GM23338 (cell line): ENCODE data around the gene PUS1. TPM values are rescaled to one million over a fixed set of nuclear protein-coding genes. Genes with fewer than 3 reads are reported as not detected.

Source experiments
- ATAC-seq: fragments of 200-7000 bp; cut with Tn5 transposase; 3 replicates; pipeline ENCODE4 v1.9.1; 2020
- DNase-seq: peaks from one replicate; pipeline ENCODE4 v3.0.0-alpha.2; 2015; ENCODE audit warnings: low spot score
- H2AFZ ChIP-seq: fragments of 200-600 bp; sonication (generic); 2 replicates; pipeline ENCODE4 v1.8.0; 2016; ENCODE audit warnings: antibody characterized with exemption, mild to moderate bottlenecking, moderate library complexity
- H3F3A ChIP-seq: fragments of 200-600 bp; sonication (generic); replicated peaks from 2 replicates; pipeline ENCODE4 v1.8.0; 2017; ENCODE audit warnings: antibody characterized with exemption, mixed run types, low read depth
- H3K27ac ChIP-seq: fragments of 200-600 bp; sonication (generic); 2 replicates; pipeline ENCODE4 v1.6.1; 2016; ENCODE audit warnings: low read depth
- H3K27me3 ChIP-seq: fragments of 200-600 bp; sonication (generic); 2 replicates; pipeline ENCODE4 v1.8.0; 2016; ENCODE audit warnings: mild to moderate bottlenecking, mixed run types, moderate library complexity; ENCODE audit not compliant: insufficient read depth
- H3K36me3 ChIP-seq: fragments of 200-600 bp; sonication (generic); 2 replicates; pipeline ENCODE4 v1.8.0; 2016; ENCODE audit warnings: mild to moderate bottlenecking; ENCODE audit not compliant: insufficient read depth
- H3K4me1 ChIP-seq: fragments of 200-600 bp; sonication (generic); 2 replicates; pipeline ENCODE4 v1.8.0; 2016; ENCODE audit warnings: mild to moderate bottlenecking, moderate library complexity; ENCODE audit not compliant: insufficient read depth
- H3K4me2 ChIP-seq: fragments of 200-600 bp; sonication (generic); 2 replicates; pipeline ENCODE4 v1.7.1; 2017; ENCODE audit warnings: mixed run types
- H3K4me3 ChIP-seq: fragments of 200-600 bp; sonication (generic); 2 replicates; pipeline ENCODE4 v1.6.1; 2016; ENCODE audit warnings: mixed run types
- H3K79me2 ChIP-seq: fragments of 200-600 bp; sonication (generic); replicated peaks from 2 replicates; pipeline ENCODE4 v1.8.0; 2017; ENCODE audit warnings: mild to moderate bottlenecking; ENCODE audit not compliant: insufficient read depth
- H3K9me2 ChIP-seq: fragments of 200-600 bp; sonication (generic); 2 replicates; pipeline ENCODE4 v1.8.0; 2017; ENCODE audit not compliant: insufficient read depth
- H4K20me1 ChIP-seq: fragments of 200-600 bp; sonication (generic); replicated peaks from 2 replicates; pipeline ENCODE4 v1.8.0; 2017; ENCODE audit warnings: mild to moderate bottlenecking; ENCODE audit not compliant: insufficient read depth
- H3K27ac Mint-ChIP-seq: 2 replicates; pipeline ENCODE4 v1.8.0; 2020; ENCODE audit warnings: inconsistent platforms, mild to moderate bottlenecking, moderate library complexity, mixed read lengths
- H3K27me3 Mint-ChIP-seq: 3 replicates; pipeline ENCODE4 v1.8.0; 2022; ENCODE audit warnings: low read depth, mild to moderate bottlenecking, moderate library complexity, mixed read lengths, inconsistent platforms; ENCODE audit not compliant: insufficient read depth, poor library complexity
- H3K36me3 Mint-ChIP-seq: 3 replicates; pipeline ENCODE4 v1.8.0; 2021; ENCODE audit warnings: low read depth, mild to moderate bottlenecking, inconsistent platforms, moderate library complexity, mixed read lengths
- H3K4me1 Mint-ChIP-seq: 3 replicates; pipeline ENCODE4 v1.8.0; 2020; ENCODE audit warnings: mild to moderate bottlenecking, inconsistent platforms, mixed read lengths
- H3K4me3 Mint-ChIP-seq: 3 replicates; pipeline ENCODE4 v1.8.0; 2021; ENCODE audit warnings: moderate library complexity, mild to moderate bottlenecking, inconsistent platforms, mixed read lengths
- H3K9me3 Mint-ChIP-seq: 3 replicates; pipeline ENCODE4 v1.8.0; 2020; ENCODE audit warnings: moderate library complexity, mild to moderate bottlenecking, inconsistent platforms, mixed read lengths
- CREB1 ChIP-seq: fragments of 250-450 bp; sonication (Bioruptor Pico); IDR thresholded peaks from 2 replicates; pipeline ENCODE4 v1.5.0; 2020; ENCODE audit warnings: low read depth, mild to moderate bottlenecking, moderate library complexity
- EZH2phosphoT487 ChIP-seq: fragments of 200-600 bp; sonication (generic); IDR thresholded peaks from one replicate; pipeline ENCODE4 v1.8.1; 2018; ENCODE audit warnings: antibody characterized with exemption; ENCODE audit not compliant: unreplicated experiment
- NANOG ChIP-seq: IDR thresholded peaks from 2 replicates; pipeline ENCODE4 v1.6.1; 2016; ENCODE audit warnings: antibody characterized with exemption, borderline replicate concordance
- POLR2AphosphoS5 ChIP-seq: IDR thresholded peaks from 2 replicates; pipeline ENCODE4 v1.6.1; 2016; ENCODE audit warnings: antibody characterized with exemption, low read depth
- STAT1 ChIP-seq: IDR thresholded peaks from one replicate; pipeline ENCODE4 v1.6.1; 2016; ENCODE audit warnings: antibody characterized with exemption; ENCODE audit not compliant: unreplicated experiment
- polyA plus RNA-seq: library from polyadenylated mRNA; unstranded; fragments of >200 nt; fragmentation: Nextera tagmentation; extraction: Ambion mirVana; gene quantifications from 2 replicates; pipeline ENCODE4 v1.2.1, GENCODE V29; 2016
- total RNA-seq: library from RNA; depleted of rRNA; stranded (reverse); fragments of >200 nt; shearing (Covaris generic); gene quantifications from 2 replicates; pipeline ENCODE4 v1.2.3, GENCODE V29; 2014
- TF ChIP-seq, protein P1 (sequence below), 2 experiments: fragments of 200-600 bp in 1 of 2; sonication (generic) in 1 of 2; conservative IDR thresholded peaks; 2 replicates each; pipeline versions ENCODE4 v1.5.1 to v1.6.1; 2016 to 2017; ENCODE audit warnings: antibody characterized with exemption in 2 of 2, low read depth in 2 of 2, mild to moderate bottlenecking in 2 of 2, moderate library complexity in 1 of 2
- TF ChIP-seq, protein P2 (sequence below): IDR thresholded peaks from one replicate; pipeline ENCODE4 v1.6.1; 2018; ENCODE audit warnings: antibody characterized with exemption; ENCODE audit not compliant: unreplicated experiment

The PUS1 gene
- total and polyA plus RNA-seq, 2 experiments from 2014 or later, result 52.4 to 73.0 TPM

DNA sequence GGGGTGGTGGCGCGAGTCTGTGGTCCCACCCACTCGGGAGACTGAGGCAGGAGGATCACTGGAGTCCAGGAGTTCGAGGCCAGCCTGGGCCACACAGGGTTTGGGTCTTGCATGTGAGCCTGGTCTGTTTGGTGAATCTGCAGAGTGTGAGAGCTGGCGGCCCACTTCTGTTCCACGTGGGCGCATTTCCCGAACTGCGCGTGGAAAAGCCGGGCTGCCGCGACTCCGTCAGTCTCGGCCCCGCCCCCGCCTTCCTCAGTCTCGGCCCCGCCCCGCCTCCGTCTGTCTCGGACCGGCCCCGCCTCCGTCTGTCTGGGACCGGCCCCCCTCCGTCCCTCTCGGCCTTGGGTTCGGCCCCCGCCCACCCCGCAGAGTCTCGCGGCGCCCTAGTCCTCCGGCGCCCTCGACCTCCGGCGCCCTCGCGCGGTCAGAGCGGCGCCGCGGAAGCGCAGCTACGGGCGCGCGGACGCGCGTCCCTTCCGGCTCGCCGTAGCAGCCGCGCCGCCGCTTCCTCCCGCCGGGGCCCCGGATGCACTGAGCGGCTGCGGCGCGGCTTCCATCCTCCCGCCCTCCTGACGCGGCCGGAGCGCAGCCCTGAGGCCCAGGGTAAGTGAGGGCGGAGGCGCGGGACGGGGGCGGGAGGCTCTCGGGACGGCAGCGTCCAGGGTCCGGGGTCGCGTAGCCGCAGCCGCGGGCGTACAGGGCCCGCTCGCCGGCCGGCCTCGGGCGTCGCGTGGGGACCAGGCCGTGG is 20.5 kb downstream of the PUS1 start, which contains the start of gene EP400:
EP400 (plus strand) TSS at position 512 of the 751 bp plus-strand sequence. CDS start 10,678 bp downstream, outside the sequence.
- peaks cover 15% of the 10 kb centered on the region for H3K36me3 Mint-ChIP-seq
- H3K27ac Mint-ChIP-seq, result peak within 1 kb of the TSS; percentile 91
- DNase-seq, result peak; percentile 98

More for the DNA sequence above, 20.5 kb downstream of the PUS1 start, which contains the start of gene EP400:
- Histone ChIP-seq H3K36me3 (no peaks in the 10 kb centered on the region), H3K27me3 (no peaks in the 10 kb centered on the region), H3K4me3 (peak within 1 kb of the TSS; percentile 91), H3K27ac (no peak within 1 kb of the TSS), H3K4me1 (peaks cover 12% of the 10 kb centered on the region), H3K4me2 (peak within 1 kb of the TSS; percentile 88), H3K9me2 (no peaks in the 10 kb centered on the region), H2AFZ (peak within 1 kb of the TSS; percentile 90), H3F3A (peaks cover 17% of the 10 kb centered on the region), H4K20me1 (peaks cover 28% of the 10 kb centered on the region), H3K79me2 (peaks cover 43% of the 10 kb centered on the region)
- H3K4me3 Mint-ChIP-seq, result peak within 1 kb of the TSS; percentile 89
- H3K9me3 Mint-ChIP-seq, result peaks cover 4% of the 10 kb centered on the region; the same call in 1 of the 3 replicates
- peaks cover 8% of the 10 kb centered on the region for H3K4me1 Mint-ChIP-seq
- TF ChIP-seq, protein P1, sequence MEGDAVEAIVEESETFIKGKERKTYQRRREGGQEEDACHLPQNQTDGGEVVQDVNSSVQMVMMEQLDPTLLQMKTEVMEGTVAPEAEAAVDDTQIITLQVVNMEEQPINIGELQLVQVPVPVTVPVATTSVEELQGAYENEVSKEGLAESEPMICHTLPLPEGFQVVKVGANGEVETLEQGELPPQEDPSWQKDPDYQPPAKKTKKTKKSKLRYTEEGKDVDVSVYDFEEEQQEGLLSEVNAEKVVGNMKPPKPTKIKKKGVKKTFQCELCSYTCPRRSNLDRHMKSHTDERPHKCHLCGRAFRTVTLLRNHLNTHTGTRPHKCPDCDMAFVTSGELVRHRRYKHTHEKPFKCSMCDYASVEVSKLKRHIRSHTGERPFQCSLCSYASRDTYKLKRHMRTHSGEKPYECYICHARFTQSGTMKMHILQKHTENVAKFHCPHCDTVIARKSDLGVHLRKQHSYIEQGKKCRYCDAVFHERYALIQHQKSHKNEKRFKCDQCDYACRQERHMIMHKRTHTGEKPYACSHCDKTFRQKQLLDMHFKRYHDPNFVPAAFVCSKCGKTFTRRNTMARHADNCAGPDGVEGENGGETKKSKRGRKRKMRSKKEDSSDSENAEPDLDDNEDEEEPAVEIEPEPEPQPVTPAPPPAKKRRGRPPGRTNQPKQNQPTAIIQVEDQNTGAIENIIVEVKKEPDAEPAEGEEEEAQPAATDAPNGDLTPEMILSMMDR (conservative IDR thresholded peaks at IDR 0.05; ENCODE audit: low read depth in 2 of 2), result peak; percentile 33 to 79
- TF ChIP-seq STAT1, result no peak
- no peak for TF ChIP-seq NANOG
- TF ChIP-seq CREB1 (CRISPR knock-in tag), result peak; percentile 78
- TF ChIP-seq, protein P2, sequence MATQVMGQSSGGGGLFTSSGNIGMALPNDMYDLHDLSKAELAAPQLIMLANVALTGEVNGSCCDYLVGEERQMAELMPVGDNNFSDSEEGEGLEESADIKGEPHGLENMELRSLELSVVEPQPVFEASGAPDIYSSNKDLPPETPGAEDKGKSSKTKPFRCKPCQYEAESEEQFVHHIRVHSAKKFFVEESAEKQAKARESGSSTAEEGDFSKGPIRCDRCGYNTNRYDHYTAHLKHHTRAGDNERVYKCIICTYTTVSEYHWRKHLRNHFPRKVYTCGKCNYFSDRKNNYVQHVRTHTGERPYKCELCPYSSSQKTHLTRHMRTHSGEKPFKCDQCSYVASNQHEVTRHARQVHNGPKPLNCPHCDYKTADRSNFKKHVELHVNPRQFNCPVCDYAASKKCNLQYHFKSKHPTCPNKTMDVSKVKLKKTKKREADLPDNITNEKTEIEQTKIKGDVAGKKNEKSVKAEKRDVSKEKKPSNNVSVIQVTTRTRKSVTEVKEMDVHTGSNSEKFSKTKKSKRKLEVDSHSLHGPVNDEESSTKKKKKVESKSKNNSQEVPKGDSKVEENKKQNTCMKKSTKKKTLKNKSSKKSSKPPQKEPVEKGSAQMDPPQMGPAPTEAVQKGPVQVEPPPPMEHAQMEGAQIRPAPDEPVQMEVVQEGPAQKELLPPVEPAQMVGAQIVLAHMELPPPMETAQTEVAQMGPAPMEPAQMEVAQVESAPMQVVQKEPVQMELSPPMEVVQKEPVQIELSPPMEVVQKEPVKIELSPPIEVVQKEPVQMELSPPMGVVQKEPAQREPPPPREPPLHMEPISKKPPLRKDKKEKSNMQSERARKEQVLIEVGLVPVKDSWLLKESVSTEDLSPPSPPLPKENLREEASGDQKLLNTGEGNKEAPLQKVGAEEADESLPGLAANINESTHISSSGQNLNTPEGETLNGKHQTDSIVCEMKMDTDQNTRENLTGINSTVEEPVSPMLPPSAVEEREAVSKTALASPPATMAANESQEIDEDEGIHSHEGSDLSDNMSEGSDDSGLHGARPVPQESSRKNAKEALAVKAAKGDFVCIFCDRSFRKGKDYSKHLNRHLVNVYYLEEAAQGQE, result no peak
- TF ChIP-seq EZH2phosphoT487, result no peak
- peak; percentile 79 for TF ChIP-seq POLR2AphosphoS5
- peaks cover 12% of the 10 kb centered on the region for H3K27me3 Mint-ChIP-seq
- peak; percentile 89 for ATAC-seq
